CD8-positive, alpha-beta memory T cell (primary cell): ENCODE data around the gene BBS5. TPM values are rescaled to one million over a fixed set of nuclear protein-coding genes. Genes with fewer than 3 reads are reported as not detected.

Experiments
- CTCF ChIA-PET: fragments of 350-600 bp; sonication (Branson Sonifier 250); formaldehyde crosslinking; loops from one replicate; lab custom pipeline; 2021; ENCODE audit warnings: antibody characterized with exemption; lab: Charles Lee
- POLR2A ChIA-PET: fragments of 350-600 bp; sonication (Branson Sonifier 250); formaldehyde crosslinking; loops from one replicate; lab custom pipeline; 2021; ENCODE audit warnings: antibody characterized with exemption; lab: Charles Lee
- DNase-seq, 5 donors: peaks; one replicate each; pipeline versions ENCODE4 v3.0.0 to v3.0.0-alpha.2; 2020 to 2022; ENCODE audit warnings: mixed read lengths in 1 of 5
- H3K27ac ChIP-seq: one replicate; pipeline ENCODE4 v1.7.0; 2013; ENCODE audit warnings: low read depth, mild to moderate bottlenecking, low read length, moderate library complexity
- H3K27me3 ChIP-seq: 2 replicates; pipeline ENCODE4 v1.7.0; 2013; ENCODE audit warnings: low read length, mild to moderate bottlenecking; ENCODE audit not compliant: insufficient read depth, poor library complexity, severe bottlenecking
- H3K36me3 ChIP-seq: 2 replicates; pipeline ENCODE4 v1.7.0; 2013; ENCODE audit warnings: mild to moderate bottlenecking, low read length, moderate library complexity; ENCODE audit not compliant: insufficient read depth
- H3K4me1 ChIP-seq: 2 replicates; pipeline ENCODE4 v1.7.0; 2013; ENCODE audit warnings: mild to moderate bottlenecking, low read length, moderate library complexity; ENCODE audit not compliant: insufficient read depth
- H3K4me3 ChIP-seq: 2 replicates; pipeline ENCODE4 v1.7.0; 2013; ENCODE audit warnings: mild to moderate bottlenecking, low read length
- H3K9me3 ChIP-seq: 2 replicates; pipeline ENCODE4 v1.7.0; 2013; ENCODE audit warnings: mild to moderate bottlenecking, low read length
- H3K27ac Mint-ChIP-seq, 8 donors: one replicate each; pipeline ENCODE4 v1.8.0; 2020 to 2021; ENCODE audit warnings: mixed read lengths in 8 of 8, mild to moderate bottlenecking in 6 of 8, inconsistent platforms in 3 of 8, moderate library complexity in 3 of 8
- H3K27me3 Mint-ChIP-seq, 2 donors: one replicate each; pipeline ENCODE4 v1.8.0; 2020 to 2021; ENCODE audit warnings: mixed read lengths in 2 of 2, mild to moderate bottlenecking in 1 of 2, moderate library complexity in 1 of 2
- H3K36me3 Mint-ChIP-seq, 3 donors: one replicate each; pipeline ENCODE4 v1.8.0; 2020 to 2021; ENCODE audit warnings: mixed read lengths in 3 of 3, inconsistent platforms in 1 of 3, mild to moderate bottlenecking in 1 of 3
- H3K4me1 Mint-ChIP-seq, 3 donors: one replicate each; pipeline ENCODE4 v1.8.0; 2020 to 2021; ENCODE audit warnings: mixed read lengths in 3 of 3, inconsistent platforms in 1 of 3, mild to moderate bottlenecking in 1 of 3
- H3K4me3 Mint-ChIP-seq, 7 donors: one replicate each; pipeline ENCODE4 v1.8.0; 2020 to 2021; ENCODE audit warnings: mixed read lengths in 7 of 7, mild to moderate bottlenecking in 6 of 7, moderate library complexity in 4 of 7, inconsistent platforms in 2 of 7
- H3K9me3 Mint-ChIP-seq, 5 donors: one replicate each; pipeline ENCODE4 v1.8.0; 2020 to 2022; ENCODE audit warnings: mixed read lengths in 5 of 5, mild to moderate bottlenecking in 3 of 5, moderate library complexity in 2 of 5, inconsistent platforms in 1 of 5
- polyA plus RNA-seq: library from polyadenylated mRNA; unstranded; fragments of 300-500 nt; fragmentation: Illumina TruSeq; gene quantifications from one replicate; pipeline ENCODE4 v1.2.3, GENCODE V29; 2021
- total RNA-seq, 2 experiments: library from RNA; stranded (reverse); gene quantifications; one replicate each; pipeline ENCODE4 v1.2.3, GENCODE V29; 2021

BBS5 gene
- total and polyA plus RNA-seq, 3 experiments from 2014 or later, result 0.94 to 4.8 (median 3.8) TPM

GRCh38 chr2:169472249-169472648 is 7.0 kb upstream of the BBS5 start:
- H3K27me3 ChIP-seq, result no peaks in the 10 kb centered on the region
- H3K9me3 ChIP-seq, result no peaks in the 10 kb centered on the region
- H3K27ac Mint-ChIP-seq, result no peak overlapping the region
- no peaks in the 10 kb centered on the region for H3K4me1 ChIP-seq
- no peaks in the 10 kb centered on the region for H3K9me3 Mint-ChIP-seq
- no peak overlapping the region for H3K4me3 Mint-ChIP-seq
- no peak for DNase-seq
- no peaks in the 10 kb centered on the region for H3K27me3 Mint-ChIP-seq
- H3K36me3 Mint-ChIP-seq, result no peaks in the 10 kb centered on the region
- H3K4me1 Mint-ChIP-seq, result no peaks in the 10 kb centered on the region
- H3K27ac ChIP-seq, result no peak overlapping the region
- H3K36me3 ChIP-seq, result no peaks in the 10 kb centered on the region
- ChIA-PET POLR2A (no interaction called here), CTCF (no interaction called here)
- no peak overlapping the region for H3K4me3 ChIP-seq

- ChIA-PET CTCF (no interaction called here), POLR2A (no interaction called here)
- Histone ChIP-seq H3K4me3 (no peak overlapping the region), H3K9me3 (no peaks in the 10 kb centered on the region), H3K4me1 (no peaks in the 10 kb centered on the region), H3K27me3 (no peaks in the 10 kb centered on the region), H3K36me3 (no peaks in the 10 kb centered on the region), H3K27ac (no peak overlapping the region)
- Mint-ChIP-seq H3K4me1 (peaks cover 12 to 25% (median 24%) of the 10 kb centered on the region in 3 donors), H3K4me3 (no peak overlapping the region), H3K27ac (no peak overlapping the region), H3K36me3 (peaks cover 0 to 3% (median 0%) of the 10 kb centered on the region in 3 donors), H3K27me3 (no peaks in the 10 kb centered on the region), H3K9me3 (no peaks in the 10 kb centered on the region)
- DNase-seq, result no peak
These were observed 2.8 kb upstream of the BBS5 start for GRCh38 chr2:169476459-169476858.

- Histone ChIP-seq H3K27me3 (no peaks in the 10 kb centered on the region), H3K36me3 (no peaks in the 10 kb centered on the region), H3K4me3 (no peak overlapping the region), H3K9me3 (no peaks in the 10 kb centered on the region), H3K27ac (no peak overlapping the region), H3K4me1 (no peaks in the 10 kb centered on the region)
- H3K4me3 Mint-ChIP-seq, result peak overlapping the region; percentile 81 to 95 (median 93)
- no peaks in the 10 kb centered on the region for H3K27me3 Mint-ChIP-seq
- H3K36me3 Mint-ChIP-seq, result peaks cover 0 to 12% (median 0%) of the 10 kb centered on the region in 3 donors
- peak overlapping the region in 5 of 8 donors; percentile 5 to 80 (median 56) for H3K27ac Mint-ChIP-seq
- no peaks in the 10 kb centered on the region for H3K9me3 Mint-ChIP-seq
- no peak for DNase-seq
- ChIA-PET POLR2A (no interaction called here), CTCF (interaction anchor here (2.2 kb wide), 1 partner anchor 9 kb away, joined by 12 read pairs; no protein-coding TSS in a partner anchor)
- peaks cover 12 to 27% (median 24%) of the 10 kb centered on the region in 3 donors for H3K4me1 Mint-ChIP-seq
These were observed 955 bp upstream of the BBS5 start for GRCh38 chr2:169478339-169478738.

- no peaks in the 10 kb centered on the region for H3K36me3 ChIP-seq
- no peaks in the 10 kb centered on the region for H3K27me3 ChIP-seq
- peak overlapping the region; percentile 81 to 95 (median 93) for H3K4me3 Mint-ChIP-seq
- DNase-seq, result no peak
- no peaks in the 10 kb centered on the region for H3K9me3 ChIP-seq
- H3K27ac Mint-ChIP-seq, result peak overlapping the region in 6 of 8 donors; percentile 27 to 87 (median 78)
- H3K27me3 Mint-ChIP-seq, result no peaks in the 10 kb centered on the region
- H3K4me1 ChIP-seq, result no peaks in the 10 kb centered on the region
- no peaks in the 10 kb centered on the region for H3K9me3 Mint-ChIP-seq
- ChIA-PET POLR2A (interaction anchor here (0.6 to 1.6 kb wide), 2 partner anchors 10 to 19 kb away, joined by 5 to 6 read pairs; no protein-coding TSS in a partner anchor), CTCF (interaction anchor here (0.7 to 2.2 kb wide), 5 partner anchors 9 to 106 kb away, joined by 3 to 12 read pairs (median 4); partner anchors contain the start of genes FASTKD1 and PPIG)
- H3K4me3 ChIP-seq, result peak overlapping the region; percentile 75
- peaks cover 12 to 27% (median 24%) of the 10 kb centered on the region in 3 donors for H3K4me1 Mint-ChIP-seq
- H3K27ac ChIP-seq, result peak overlapping the region; percentile 43
- H3K36me3 Mint-ChIP-seq, result peaks cover 0 to 15% (median 0%) of the 10 kb centered on the region in 3 donors
These were observed 493 bp upstream of the BBS5 start for GRCh38 chr2:169478745-169479256.

GRCh38 chr2:169480079-169480465 is 778 bp downstream of the BBS5 start:
- CTCF ChIA-PET, result interaction anchor here (0.9 to 2.2 kb wide), 4 partner anchors 9 to 93 kb away, joined by 3 to 12 read pairs (median 8); partner anchors contain the start of gene FASTKD1
- no peaks in the 10 kb centered on the region for H3K27me3 ChIP-seq
- peak overlapping the region in 4 of 8 donors; percentile 57 to 84 (median 78) for H3K27ac Mint-ChIP-seq
- H3K9me3 ChIP-seq, result no peaks in the 10 kb centered on the region
- H3K4me1 Mint-ChIP-seq, result peaks cover 12 to 27% (median 24%) of the 10 kb centered on the region in 3 donors
- no peaks in the 10 kb centered on the region for H3K36me3 ChIP-seq
- peak overlapping the region; percentile 81 to 95 (median 93) for H3K4me3 Mint-ChIP-seq
- H3K9me3 Mint-ChIP-seq, result no peaks in the 10 kb centered on the region
- peaks cover 0 to 2% of the 10 kb centered on the region in 2 donors for H3K27me3 Mint-ChIP-seq
- POLR2A ChIA-PET, result interaction anchor here (1.6 kb wide), 1 partner anchor 11 kb away, joined by 5 read pairs; no protein-coding TSS in a partner anchor
- peak overlapping the region; percentile 43 for H3K27ac ChIP-seq
- DNase-seq, result no peak
- no peaks in the 10 kb centered on the region for H3K4me1 ChIP-seq
- H3K36me3 Mint-ChIP-seq, result peaks cover 0 to 22% (median 0%) of the 10 kb centered on the region in 3 donors
- peak overlapping the region; percentile 75 for H3K4me3 ChIP-seq

GRCh38 chr2:169485650-169486138 is 6.4 kb downstream of the BBS5 start:
- peak overlapping the region in 1 of 8 donors; percentile 10 for H3K27ac Mint-ChIP-seq
- H3K27ac ChIP-seq, result no peak overlapping the region
- no peaks in the 10 kb centered on the region for H3K9me3 Mint-ChIP-seq
- H3K27me3 ChIP-seq, result no peaks in the 10 kb centered on the region
- ChIA-PET CTCF (no interaction called here), POLR2A (no interaction called here)
- DNase-seq, result no peak
- no peaks in the 10 kb centered on the region for H3K9me3 ChIP-seq
- H3K27me3 Mint-ChIP-seq, result peaks cover 0 to 2% of the 10 kb centered on the region in 2 donors
- H3K36me3 ChIP-seq, result no peaks in the 10 kb centered on the region
- peaks cover 3 to 7% (median 4%) of the 10 kb centered on the region in 3 donors for H3K4me1 Mint-ChIP-seq
- H3K4me3 ChIP-seq, result no peak overlapping the region
- H3K4me1 ChIP-seq, result no peaks in the 10 kb centered on the region
- H3K36me3 Mint-ChIP-seq, result peaks cover 2 to 28% (median 3%) of the 10 kb centered on the region in 3 donors
- peak overlapping the region in 1 of 7 donors; percentile 21 for H3K4me3 Mint-ChIP-seq

- Mint-ChIP-seq H3K27ac (no peak overlapping the region), H3K4me1 (peaks cover 0 to 2% (median 0%) of the 10 kb centered on the region in 3 donors), H3K4me3 (no peak overlapping the region), H3K9me3 (no peaks in the 10 kb centered on the region), H3K36me3 (peaks cover 2 to 32% (median 5%) of the 10 kb centered on the region in 3 donors), H3K27me3 (peaks cover 0 to 2% of the 10 kb centered on the region in 2 donors)
- CTCF ChIA-PET, result interaction anchor here (1.5 kb wide), 1 partner anchor 10 kb away, joined by 5 read pairs; no protein-coding TSS in a partner anchor
- no peak overlapping the region for H3K4me3 ChIP-seq
- no peak for DNase-seq
- POLR2A ChIA-PET, result no interaction called here
- H3K9me3 ChIP-seq, result no peaks in the 10 kb centered on the region
- H3K27me3 ChIP-seq, result no peaks in the 10 kb centered on the region
- H3K36me3 ChIP-seq, result no peaks in the 10 kb centered on the region
- no peak overlapping the region for H3K27ac ChIP-seq
- H3K4me1 ChIP-seq, result no peaks in the 10 kb centered on the region
These were observed 7.2 kb downstream of the BBS5 start for GRCh38 chr2:169486487-169486886.

- H3K4me1 ChIP-seq, result no peaks in the 10 kb centered on the region
- H3K36me3 Mint-ChIP-seq, result peaks cover 2 to 17% (median 5%) of the 10 kb centered on the region in 3 donors
- DNase-seq, result no peak
- H3K27me3 ChIP-seq, result no peaks in the 10 kb centered on the region
- no peaks in the 10 kb centered on the region for H3K9me3 Mint-ChIP-seq
- no peaks in the 10 kb centered on the region for H3K27me3 Mint-ChIP-seq
- no peaks in the 10 kb centered on the region for H3K4me1 Mint-ChIP-seq
- H3K27ac ChIP-seq, result no peak overlapping the region
- H3K4me3 ChIP-seq, result no peak overlapping the region
- ChIA-PET POLR2A (no interaction called here), CTCF (no interaction called here)
- H3K27ac Mint-ChIP-seq, result no peak overlapping the region
- no peak overlapping the region for H3K4me3 Mint-ChIP-seq
- H3K36me3 ChIP-seq, result no peaks in the 10 kb centered on the region
- no peaks in the 10 kb centered on the region for H3K9me3 ChIP-seq
These were observed 11.5 kb downstream of the BBS5 start for GRCh38 chr2:169490834-169491233.
